ENCODE results near the gene OR6C76.

OR6C76 gene

DNA sequence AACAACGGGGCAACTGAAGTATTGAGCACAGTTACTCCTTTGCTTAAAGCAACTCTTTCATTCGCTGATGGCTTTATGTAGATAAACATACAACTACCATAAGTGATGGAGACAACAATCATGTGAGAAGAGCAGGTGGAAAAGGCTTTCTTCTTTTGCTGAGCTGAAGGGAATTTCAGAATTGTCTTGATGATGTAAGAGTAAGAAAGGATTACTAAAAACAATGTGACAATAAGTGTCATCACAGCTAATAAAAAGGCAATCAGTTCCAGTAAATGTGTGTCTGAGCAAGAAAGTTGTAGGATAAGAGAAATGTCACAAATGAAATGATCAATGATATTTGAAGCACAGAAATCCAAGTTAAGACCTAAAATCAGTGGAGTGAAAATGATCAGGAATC is 43.2 kb downstream of the OR6C76 start:
- DNase-seq: no peak

DNA sequence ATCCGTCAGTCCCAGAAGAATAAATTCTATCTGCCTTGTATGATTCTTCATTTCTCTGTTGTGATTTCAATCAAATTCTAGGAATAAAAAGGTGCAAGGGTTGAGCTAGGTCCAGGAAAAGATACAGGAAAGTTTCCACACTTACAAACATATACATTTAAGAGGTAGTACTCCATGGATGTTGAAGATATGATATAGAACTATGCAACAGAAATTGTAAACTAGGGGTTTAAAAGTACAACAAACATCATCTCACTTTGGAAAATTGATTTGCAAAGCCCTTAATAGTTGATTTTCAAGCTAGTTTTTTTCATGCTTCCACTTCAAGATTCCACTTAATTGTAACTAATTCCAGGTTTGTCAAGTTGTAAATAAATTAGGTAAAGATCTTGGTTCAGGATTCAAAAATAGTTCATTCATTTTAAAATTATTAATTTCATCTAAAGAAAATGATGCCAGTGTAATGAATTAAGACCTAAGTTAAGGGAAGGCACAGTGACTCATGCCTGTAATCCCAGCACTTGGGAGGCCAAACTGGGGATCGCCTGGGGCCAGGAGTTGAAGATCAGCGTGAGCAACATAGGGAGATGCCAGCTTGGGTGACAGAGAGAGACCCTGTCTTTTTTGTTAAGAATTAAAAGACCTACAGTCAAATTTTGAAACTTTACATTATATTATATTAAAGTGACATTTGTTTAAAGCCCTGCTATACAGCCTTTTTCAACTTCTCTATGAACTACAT is 44.2 kb downstream of the OR6C76 start, which contains the start of gene OR6C70:
TSS of gene OR6C70 (minus strand) at position 51 of the 742 bp plus-strand sequence. CDS start at position 51, 0 bp downstream.
- DNase-seq: no peak

DNA sequence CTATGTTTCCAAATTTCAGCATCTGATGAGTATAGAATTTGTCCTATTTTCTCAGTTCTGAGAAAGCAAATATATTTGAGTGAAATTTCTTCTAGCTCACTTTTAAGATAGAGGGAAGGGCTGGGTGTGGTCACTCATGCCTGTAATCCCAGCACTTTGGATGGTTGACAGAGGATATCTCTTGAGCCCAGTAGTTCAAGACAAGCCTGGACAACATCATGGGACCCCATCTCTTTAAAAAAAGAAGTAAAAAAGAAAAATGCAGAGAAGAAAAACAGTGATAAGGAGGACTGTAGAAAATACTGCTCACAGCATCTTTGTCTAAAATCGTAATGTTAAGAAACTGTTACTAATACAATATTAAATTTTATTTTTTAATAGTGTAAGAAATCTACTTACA is 46.2 kb downstream of the OR6C76 start:
- DNase-seq: no peak
